Left ventricle myocardium superior (tissue), 1 donor: ENCODE results near the gene NCOA5. TPM values are rescaled to one million over a fixed set of nuclear protein-coding genes. Genes with fewer than 3 reads are reported as not detected.
A peak's percentile ranks its signal among the peaks of the same experiment; 100 is the strongest.

ENCODE experiments used
- ATAC-seq: fragments of 200-7000 bp; cut with Tn5 transposase; one replicate; pipeline ENCODE4 v1.9.1; 2020; ENCODE audit warnings: mild to moderate bottlenecking, moderate library complexity
- DNase-seq: peaks from one replicate; pipeline ENCODE4 v3.0.0-alpha.2; 2020
- intact Hi-C: fragments of 100-400 bp; cut with micrococcal nuclease; formaldehyde crosslinking; loops from one replicate; pipeline ENCODE4 v1.11.0; 2022
- total RNA-seq: library from RNA; stranded (reverse); fragmentation: NEBNext Ultra II Directional; extraction: Animal tissue kit (Norgen Biotek cat#: 25700); gene quantifications from one replicate; pipeline ENCODE4 v1.2.1, GENCODE V29; 2021
- donor health status: DM: no; HTN: yes; CAD: no; lungs with severe emphysema.

The NCOA5 gene
- total RNA-seq, 1 donor from 2014 or later, result 19.4 TPM

- ATAC-seq (no peak), DNase-seq (no peak)
- intact Hi-C loops, result no loop called here
Measured at GRCh38 chr20:46073024-46073423, 16.7 kb downstream of the NCOA5 start.

DNA sequence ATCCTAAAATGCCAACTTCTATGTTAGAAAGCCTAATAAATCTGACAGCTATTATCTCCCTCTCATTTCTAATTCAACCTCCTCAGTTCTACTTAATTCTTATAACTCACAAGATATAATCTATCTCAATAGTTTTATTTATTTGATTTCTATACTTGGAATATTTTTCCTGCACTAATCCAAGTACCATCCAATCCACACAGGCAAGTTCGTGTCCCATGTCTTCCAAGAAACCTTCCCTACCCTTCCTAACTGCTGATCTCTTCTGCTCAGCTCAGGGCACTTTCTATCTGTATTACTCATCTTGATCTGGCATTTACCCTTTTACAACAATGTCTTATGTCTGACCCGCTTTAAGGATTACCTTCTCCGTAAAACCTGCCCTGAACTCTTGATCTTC, 18.2 kb downstream of the NCOA5 start:
- intact Hi-C loops, result no loop called here
- DNase-seq (no peak), ATAC-seq (no peak)

DNA sequence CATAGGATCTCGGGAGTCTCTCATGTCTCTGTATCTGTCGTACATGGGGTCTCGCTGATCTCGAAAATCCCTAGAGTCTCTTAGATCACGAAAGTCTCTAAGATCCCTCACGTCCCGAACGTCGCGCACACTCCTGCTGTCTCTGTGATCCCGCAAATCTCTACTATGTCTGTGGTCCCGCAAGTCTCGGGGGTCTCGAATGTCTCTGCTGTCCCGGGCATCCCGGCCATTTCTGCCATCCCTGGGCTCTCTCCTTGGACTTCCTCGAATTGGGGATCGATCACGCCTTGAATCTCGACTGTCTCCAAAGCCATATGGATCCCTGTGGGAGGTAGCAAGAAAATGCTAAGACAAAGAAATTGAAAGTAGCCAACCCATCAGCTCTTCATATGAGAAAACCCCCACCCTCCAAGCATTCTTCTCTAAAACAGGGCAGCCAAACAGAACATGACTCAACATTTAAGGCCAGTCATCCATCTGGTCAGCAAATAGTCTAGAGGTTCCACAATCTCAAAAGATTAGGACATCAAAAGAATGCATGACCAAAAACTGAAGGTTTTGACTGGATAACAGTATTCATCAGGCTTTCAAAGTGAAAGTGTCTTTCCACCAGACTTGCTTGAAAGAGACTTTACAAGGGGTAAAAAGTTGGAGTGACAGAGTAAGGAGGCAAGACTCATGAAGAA, 19.4 kb downstream of the NCOA5 start:
- ATAC-seq (no peak), DNase-seq (no peak)
- intact Hi-C loops, result no loop called here

- DNase-seq (no peak), ATAC-seq (no peak)
Measured at GRCh38 chr20:46065691-46066090, 24.1 kb downstream of the NCOA5 start.

GRCh38 chr20:46065006-46065405, 24.8 kb downstream of the NCOA5 start:
- ATAC-seq (no peak), DNase-seq (no peak)
- intact Hi-C loops, result no loop called here

More at GRCh38 chr20:46065691-46066090, 24.1 kb downstream of the NCOA5 start:
- intact Hi-C loops, result no loop called here

GRCh38 chr20:46063652-46064054, 26.1 kb downstream of the NCOA5 start:
- DNase-seq (no peak), ATAC-seq (no peak)
- intact Hi-C loops, result no loop called here

- intact Hi-C loops, result no loop called here
- no peak for ATAC-seq
Measured at GRCh38 chr20:46063151-46063550, 26.6 kb downstream of the NCOA5 start.

GRCh38 chr20:46062621-46063020, 27.1 kb downstream of the NCOA5 start:
- DNase-seq (no peak), ATAC-seq (no peak)
- intact Hi-C loops, result no loop called here

More at GRCh38 chr20:46063151-46063550, 26.6 kb downstream of the NCOA5 start:
- DNase-seq, result no peak

DNA sequence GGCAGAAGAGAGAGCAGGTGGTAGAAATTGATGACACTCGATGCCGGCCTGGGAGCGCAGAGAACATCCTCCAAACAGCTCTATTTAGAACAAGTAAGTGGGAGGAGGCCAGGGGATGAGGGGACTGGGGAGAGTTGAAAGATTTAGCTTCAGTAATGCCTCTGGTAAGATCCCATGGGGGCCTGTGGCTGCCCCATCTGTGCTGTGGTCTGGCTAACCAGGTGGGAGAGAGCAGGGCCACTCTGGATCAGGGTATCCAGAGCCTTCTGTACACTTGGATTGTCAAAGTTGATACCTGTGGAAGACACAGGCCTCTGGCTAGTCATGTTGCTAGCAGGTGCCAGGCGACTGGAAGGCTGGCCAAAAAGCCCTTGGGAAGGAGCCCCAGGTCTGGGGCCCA, 27.6 kb downstream of the NCOA5 start:
- ATAC-seq, result no peak
- no peak for DNase-seq
- intact Hi-C loops, result no loop called here

- intact Hi-C loops, result no loop called here
- DNase-seq (no peak), ATAC-seq (no peak)
Measured at GRCh38 chr20:46060975-46061374, 28.8 kb downstream of the NCOA5 start.

GRCh38 chr20:46060301-46060881, 29.4 kb downstream of the NCOA5 start:
- DNase-seq, result no peak
- intact Hi-C loops, result no loop called here
- ATAC-seq, result peak; percentile 15

- intact Hi-C loops, result no loop called here
- ATAC-seq, result peak; percentile 19
Measured at GRCh38 chr20:46058599-46059281, 31.0 kb downstream of the NCOA5 start.

DNA sequence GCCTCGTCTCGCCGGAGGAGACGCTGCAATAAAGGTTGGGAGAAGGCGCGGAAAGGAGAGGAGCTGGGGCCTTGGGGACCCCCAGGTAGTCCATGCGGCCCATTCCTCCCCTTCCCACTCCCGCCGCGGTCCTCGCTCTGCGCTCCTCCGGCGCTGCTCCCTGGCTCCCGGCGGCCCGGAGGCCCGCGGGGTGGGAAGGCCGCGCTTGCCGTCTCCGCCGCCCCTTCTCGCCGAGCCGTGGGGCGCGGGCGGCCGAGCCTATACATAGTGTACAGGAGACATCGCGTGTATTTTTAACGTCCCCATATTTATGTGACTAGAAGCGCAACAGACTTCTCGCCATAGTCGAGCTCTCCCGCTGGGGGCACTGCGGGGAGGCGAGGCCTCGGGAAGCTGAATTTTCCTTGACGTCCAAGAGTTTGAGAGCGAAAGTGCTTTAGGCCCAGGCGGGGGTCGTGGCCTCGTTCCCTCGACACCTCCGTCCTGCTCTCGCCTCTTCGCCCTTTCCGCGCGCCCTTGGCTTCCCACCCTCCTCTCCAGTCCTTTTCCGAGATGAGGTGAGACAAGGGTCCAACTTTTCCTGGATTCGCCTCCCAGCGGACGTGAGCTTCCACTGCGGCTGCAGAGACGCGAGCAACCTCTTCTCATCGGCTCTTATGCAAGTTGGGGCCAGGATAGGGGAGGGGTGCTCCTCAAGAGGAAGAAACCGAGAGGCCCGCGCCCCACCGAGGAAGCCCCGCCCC, 31.7 kb downstream of the NCOA5 start:
- peak; percentile 64 for DNase-seq
- intact Hi-C loops, result no loop called here
- peak; percentile 52 for ATAC-seq

More at GRCh38 chr20:46058599-46059281, 31.0 kb downstream of the NCOA5 start:
- DNase-seq, result no peak

- DNase-seq (peak; percentile 65), ATAC-seq (peak; percentile 63)
- intact Hi-C loops, result no loop called here
Measured at GRCh38 chr20:46056970-46057855, 32.5 kb downstream of the NCOA5 start.

- ATAC-seq (no peak), DNase-seq (no peak)
- intact Hi-C loops, result no loop called here
Measured at GRCh38 chr20:46056027-46056833, 33.5 kb downstream of the NCOA5 start.

DNA sequence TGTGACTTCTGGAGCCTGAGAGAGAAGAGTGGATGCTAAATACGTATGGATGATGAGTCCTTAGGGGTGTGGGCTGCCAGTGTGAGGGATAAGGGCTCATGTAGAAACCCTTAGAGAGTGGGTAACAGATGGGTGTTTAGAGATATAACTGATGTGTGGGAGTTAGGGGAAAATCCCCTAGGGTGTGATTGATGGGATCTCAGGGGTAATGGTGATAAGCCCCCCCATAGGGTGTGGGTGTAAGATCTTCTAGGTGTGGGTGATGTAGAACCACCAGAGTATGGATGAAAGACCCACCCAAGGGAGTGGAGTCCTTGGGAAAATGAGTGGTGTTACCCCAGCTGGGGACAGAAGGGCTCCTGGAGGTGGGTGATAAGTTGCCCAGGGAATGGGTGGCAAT, 34.5 kb downstream of the NCOA5 start:
- no peak for DNase-seq
- ATAC-seq, result no peak
- intact Hi-C loops, result no loop called here

DNA sequence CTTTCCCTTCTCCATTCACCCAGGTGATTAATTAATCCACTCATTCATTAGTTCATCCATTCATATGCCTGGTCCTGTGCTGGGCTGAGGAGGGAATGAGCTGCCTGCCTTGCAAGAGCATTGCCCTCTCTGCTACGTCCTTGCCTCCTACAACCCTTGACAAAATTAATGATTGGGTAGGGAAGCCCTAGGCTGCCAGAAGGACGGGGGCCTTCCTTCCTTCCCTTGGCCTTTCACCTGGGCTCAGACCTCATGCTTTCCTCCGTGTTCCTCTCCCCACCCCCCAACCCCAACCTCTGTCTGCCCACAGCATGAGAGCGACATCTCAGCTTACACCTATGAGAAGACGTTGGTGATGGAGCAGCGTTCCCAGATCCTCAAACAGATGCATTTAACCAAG, 35.2 kb downstream of the NCOA5 start:
- intact Hi-C loops, result no loop called here
- DNase-seq, result no peak
- no peak for ATAC-seq

DNA sequence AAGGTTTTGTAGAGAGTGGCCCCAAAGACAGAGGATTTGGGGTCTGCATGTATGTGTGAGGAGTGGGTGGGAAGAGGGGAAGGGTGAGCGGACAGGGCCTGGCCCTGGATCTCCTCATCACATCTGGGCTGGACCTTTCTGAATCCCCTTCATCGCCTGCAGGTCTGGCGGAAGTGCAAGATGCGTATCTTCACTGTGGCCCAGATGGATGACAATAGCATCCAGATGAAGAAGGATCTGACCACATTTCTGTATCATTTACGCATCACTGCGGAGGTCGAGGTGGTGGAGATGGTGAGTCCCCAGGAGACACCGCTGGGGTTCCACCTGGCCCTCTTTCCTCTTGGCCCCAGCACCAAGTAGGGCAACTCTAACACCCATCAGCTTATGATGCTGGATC, 36.3 kb downstream of the NCOA5 start:
- intact Hi-C loops, result no loop called here
- ATAC-seq (no peak), DNase-seq (no peak)
